Heart right ventricle (tissue), 16 donors: Measurements from ENCODE around the gene SPCS3. TPM values are rescaled to one million over a fixed set of nuclear protein-coding genes. Genes with fewer than 3 reads are reported as not detected.

ENCODE experiments used
- ATAC-seq, 8 donors: fragments of 200-7000 bp; cut with Tn5 transposase; one replicate each; pipeline ENCODE4 v1.9.1; 2020; ENCODE audit warnings: mild to moderate bottlenecking in 8 of 8, moderate library complexity in 8 of 8, moderate number of reproducible peaks in 1 of 8
- DNase-seq, 2 donors: peaks; one replicate each; pipeline ENCODE4 v3.0.0-alpha.2; 2020
- H3K27ac ChIP-seq, 10 donors: fragments of 200-600 bp; sonication (generic) in 2 of 10; one replicate each; pipeline versions ENCODE4 v1.5.0 to v1.8.0; 2020 to 2022; ENCODE audit warnings: mild to moderate bottlenecking in 3 of 10
- H3K27me3 ChIP-seq, 7 donors: fragments of 200-600 bp; one replicate each; pipeline ENCODE4 v1.8.0; 2021 to 2022; ENCODE audit warnings: mild to moderate bottlenecking in 2 of 7
- H3K36me3 ChIP-seq, 9 donors: fragments of 200-600 bp; sonication (generic) in 1 of 9; one replicate each; pipeline versions ENCODE4 v1.5.0 to v1.8.0; 2020 to 2022; ENCODE audit warnings: mild to moderate bottlenecking in 2 of 9
- H3K4me1 ChIP-seq, 9 donors: fragments of 200-600 bp; sonication (generic) in 1 of 9; one replicate each; pipeline versions ENCODE4 v1.5.0 to v1.8.0; 2020 to 2022; ENCODE audit warnings: mild to moderate bottlenecking in 4 of 9
- H3K4me3 ChIP-seq, 10 donors: fragments of 200-600 bp; sonication (generic) in 2 of 10; one replicate each; pipeline versions ENCODE4 v1.5.0 to v1.8.0; 2020 to 2022; ENCODE audit warnings: mild to moderate bottlenecking in 7 of 10, moderate library complexity in 2 of 10
- H3K9me3 ChIP-seq, 11 donors: fragments of 200-600 bp in 10 of 11; sonication (generic) in 2 of 11; one replicate each; pipeline versions ENCODE4 v1.5.0 to v1.8.0; 2013 to 2022; ENCODE audit warnings: mild to moderate bottlenecking in 2 of 11, control low read depth in 1 of 11, moderate library complexity in 1 of 11
- WGBS, 2 donors: extraction: QIAGEN DNeasy Blood & Tissue Kit; methylation state at CpG; one replicate each; pipeline ENCODE4 v1.1.7; 2013; ENCODE audit warnings: inconsistent platforms in 1 of 2; 5-methylcytosine and 5-hydroxymethylcytosine counted together
- intact Hi-C, 10 donors: fragments of 100-400 bp; cut with DNase I; formaldehyde crosslinking; loops; one replicate each; pipeline versions ENCODE4 v1.11.1 to v1.14.2; 2022
- polyA plus RNA-seq, 2 donors: library from polyadenylated mRNA; stranded (reverse); fragments of 200-250 nt; gene quantifications; one replicate each; pipeline ENCODE4 v1.2.3, GENCODE V29; 2013
- total RNA-seq, 10 donors: library from RNA; stranded (reverse); fragmentation: NEBNext Ultra II Directional in 3 of 10; extraction: Animal tissue kit (Norgen Biotek cat#: 25700) in 3 of 10; gene quantifications; one replicate each; pipeline versions ENCODE4 v1.2.1 to v1.2.4, GENCODE V29; 2021 to 2023
- TF ChIP-seq, protein P1 (sequence below), 9 donors: fragments of 200-600 bp; sonication (generic) in 2 of 9; IDR thresholded peaks; one replicate each; pipeline versions ENCODE4 v1.5.0 to v1.8.0; 2021 to 2022; ENCODE audit warnings: antibody characterized with exemption in 9 of 9, mild to moderate bottlenecking in 5 of 9, moderate library complexity in 1 of 9
- donor health status: Arrhythmogenic right ventricular cardiomyopathy.
- donor health status: ischemic (EF 13 %, LVEDD 7.1; RV severe dilation, severe dysfunction).
- donor health status: healthy with polysubstance abuse.
- donor health status: DM: no; HTN: yes; CAD: no.
- donor health status: DM: no; HTN: no; CAD: no.
- donor health status: ischemic (EF 25% LVEDD 6.9; RV normal size, moderate dysfunction).
- donor health status: ischemic (EF 25% LVEDD 5.7; RV mildly dilated, moderate dysfunction).
- donor health status: healthy.
- donor health status: DM: yes; HTN: yes; CAD: no.
- donor health status: Ischemic cardiomyopathy.
- donor health status: ischemic (EF 35%, LVEDD 5.7; RV mildly dilated, moderate dysfunction).
- donor health status: nonischemic (EF 11% LVEDD 7.7; RV severe dilation, severe dysfunction).
- donor health status: DM: yes; HTN: yes; CAD: no.
- donor health status: PGD.
- donor health status: ischemic (EF 29% LVEDD 5.4; RV normal size, mild dysfunction).
- donor health status: nonischemic (EF 23%, LVEDD 6.1; RV moderate dilation, normal function).

The SPCS3 gene
- total and polyA plus RNA-seq, 12 donors = 21.7 to 122 (median 90.9) TPM

GRCh38 chr4:176376032-176376614 lies 56.4 kb downstream of the SPCS3 start:
- WGBS, 2 donors = 19 to 20% methylated on average over 2 of the region's 2 CpGs
- intact Hi-C loops = loop anchor here (2.0 to 10.0 kb wide), 8 partner anchors 416 to 969 kb away; partner anchors contain the start of gene VEGFC (in 3 of the 10)
- H3K36me3 ChIP-seq = no peaks in the 10 kb centered on the region
- TF ChIP-seq, protein P1, sequence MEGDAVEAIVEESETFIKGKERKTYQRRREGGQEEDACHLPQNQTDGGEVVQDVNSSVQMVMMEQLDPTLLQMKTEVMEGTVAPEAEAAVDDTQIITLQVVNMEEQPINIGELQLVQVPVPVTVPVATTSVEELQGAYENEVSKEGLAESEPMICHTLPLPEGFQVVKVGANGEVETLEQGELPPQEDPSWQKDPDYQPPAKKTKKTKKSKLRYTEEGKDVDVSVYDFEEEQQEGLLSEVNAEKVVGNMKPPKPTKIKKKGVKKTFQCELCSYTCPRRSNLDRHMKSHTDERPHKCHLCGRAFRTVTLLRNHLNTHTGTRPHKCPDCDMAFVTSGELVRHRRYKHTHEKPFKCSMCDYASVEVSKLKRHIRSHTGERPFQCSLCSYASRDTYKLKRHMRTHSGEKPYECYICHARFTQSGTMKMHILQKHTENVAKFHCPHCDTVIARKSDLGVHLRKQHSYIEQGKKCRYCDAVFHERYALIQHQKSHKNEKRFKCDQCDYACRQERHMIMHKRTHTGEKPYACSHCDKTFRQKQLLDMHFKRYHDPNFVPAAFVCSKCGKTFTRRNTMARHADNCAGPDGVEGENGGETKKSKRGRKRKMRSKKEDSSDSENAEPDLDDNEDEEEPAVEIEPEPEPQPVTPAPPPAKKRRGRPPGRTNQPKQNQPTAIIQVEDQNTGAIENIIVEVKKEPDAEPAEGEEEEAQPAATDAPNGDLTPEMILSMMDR (IDR thresholded peaks at IDR 0.05) = peak in 7 of 9 donors; percentile 46 to 66 (median 57)
- H3K9me3 ChIP-seq = no peaks in the 10 kb centered on the region
- H3K4me1 ChIP-seq = no peaks in the 10 kb centered on the region
- no peak overlapping the region for H3K27ac ChIP-seq
- no peaks in the 10 kb centered on the region for H3K27me3 ChIP-seq
- DNase-seq (no peak), ATAC-seq (no peak)
- H3K4me3 ChIP-seq = no peak overlapping the region

DNA sequence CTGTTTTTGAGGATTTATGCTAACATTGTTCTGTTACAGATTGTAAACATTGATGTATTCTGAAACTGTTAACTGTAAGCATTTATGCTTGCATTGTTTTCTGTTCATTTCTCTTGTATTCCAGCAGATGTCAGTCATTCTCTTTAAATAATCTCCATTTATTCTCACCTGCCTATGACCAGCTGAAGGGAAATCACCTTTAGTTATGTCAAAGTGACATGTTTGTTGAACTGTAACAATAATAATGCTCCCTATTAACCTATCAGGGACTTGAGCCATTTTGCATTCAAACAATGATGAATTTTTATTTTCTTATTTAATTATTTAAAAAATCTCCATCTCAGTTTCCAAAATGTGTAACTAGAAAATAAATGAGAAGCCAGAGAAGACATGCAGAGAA lies 58.0 kb downstream of the SPCS3 start:
- DNase-seq (no peak), ATAC-seq (peak in 2 of 8 donors; percentile 21 to 22)
- intact Hi-C loops = loop anchor here (2.0 to 10.0 kb wide), 10 partner anchors 413 to 967 kb away; partner anchors contain the start of gene VEGFC (in 3 of the 10)

GRCh38 chr4:176380352-176381157 lies 60.8 kb downstream of the SPCS3 start:
- 68 to 77% methylated on average over 11 of the region's 11 CpGs for WGBS, 2 donors

More for the DNA sequence above, 58.0 kb downstream of the SPCS3 start:
- no peaks in the 10 kb centered on the region for H3K27me3 ChIP-seq
- TF ChIP-seq, protein P1 (IDR thresholded peaks at IDR 0.05) = peak in 8 of 9 donors; percentile 29 to 72 (median 52)
- no peaks in the 10 kb centered on the region for H3K36me3 ChIP-seq
- peaks cover 0 to 1% (median 0%) of the 10 kb centered on the region in 9 donors for H3K4me1 ChIP-seq
- H3K27ac ChIP-seq = no peak overlapping the region
- no peak overlapping the region for H3K4me3 ChIP-seq
- no peaks in the 10 kb centered on the region for H3K9me3 ChIP-seq

More at GRCh38 chr4:176380352-176381157, 60.8 kb downstream of the SPCS3 start:
- H3K9me3 ChIP-seq = no peaks in the 10 kb centered on the region
- TF ChIP-seq, protein P1 (IDR thresholded peaks at IDR 0.05) = no peak
- no peaks in the 10 kb centered on the region for H3K27me3 ChIP-seq
- peaks cover 0 to 12% (median 0%) of the 10 kb centered on the region in 9 donors for H3K4me1 ChIP-seq
- DNase-seq = no peak
- peak overlapping the region in 5 of 10 donors; percentile 34 to 78 (median 65) for H3K27ac ChIP-seq
- peak overlapping the region in 8 of 10 donors; percentile 2 to 41 (median 31) for H3K4me3 ChIP-seq
- intact Hi-C loops = loop anchor here in 6 of 10 donors (5.0 to 10.0 kb wide), 6 partner anchors 112 to 412 kb away; partner anchors contain the start of gene VEGFC (in 2 of the 6)
- H3K36me3 ChIP-seq = no peaks in the 10 kb centered on the region
- ATAC-seq = peak in 6 of 8 donors; percentile 28 to 64 (median 43)

Other genes with a start within 250 kb of the SPCS3 start
- gene SPATA4, start 124.4 kb upstream of the SPCS3 start, total RNA-seq = under 1 TPM in 9 of 10 donors, not detected in 1; 0.25 to 0.99 (median 0.49) TPM
- gene SPATA4, start 124.4 kb upstream of the SPCS3 start, polyA plus RNA-seq = under 1 TPM; 0.16 to 0.37 TPM
- 1 to 10 TPM; 2.1 to 6.5 (median 4.0) TPM for gene ASB5, start 50.7 kb upstream of the SPCS3 start, total RNA-seq
- gene ASB5, start 50.7 kb upstream of the SPCS3 start, polyA plus RNA-seq = 1 to 10 TPM in 1 of 2 donors, under 1 TPM in 1; 0.95 to 1.2 TPM